Common myeloid progenitor, CD34-positive (primary cell): ENCODE measurements around the gene CCNL2.

Experiments used
- CTCF ChIA-PET: fragments of 350-600 bp; sonication (Branson Sonifier 250); formaldehyde crosslinking; loops from one replicate; lab custom pipeline; 2021; ENCODE audit warnings: antibody characterized with exemption; lab: Charles Lee
- POLR2A ChIA-PET: fragments of 350-600 bp; sonication (Branson Sonifier 250); formaldehyde crosslinking; loops from one replicate; lab custom pipeline; 2021; ENCODE audit warnings: antibody characterized with exemption; lab: Charles Lee
- DNase-seq, 3 donors: peaks; one replicate each; pipeline versions ENCODE4 v3.0.0 to v3.0.0-alpha.2; 2013
- H3K27ac ChIP-seq, 2 experiments: 1 replicate in 1 of 2; 2 replicates in 1 of 2; pipeline ENCODE4 v1.7.0; 2013; ENCODE audit warnings: inconsistent platforms in 2 of 2, low read length in 2 of 2, mild to moderate bottlenecking in 2 of 2, low read depth in 1 of 2, moderate library complexity in 1 of 2; ENCODE audit not compliant: severe bottlenecking in 2 of 2, insufficient read depth in 1 of 2, poor library complexity in 1 of 2
- H3K27me3 ChIP-seq, 5 experiments: replicated peaks in 2 of 5; 1 replicate in 3 of 5; 2 replicates in 2 of 5; pipeline versions ENCODE4 v1.6.1 to v1.7.0; 2013; ENCODE audit warnings: low read length in 4 of 5, mild to moderate bottlenecking in 2 of 5, moderate library complexity in 2 of 5, inconsistent platforms in 1 of 5; ENCODE audit not compliant: insufficient read depth in 5 of 5, control insufficient read depth in 4 of 5
- H3K36me3 ChIP-seq, 4 experiments: 1 replicate in 2 of 4; 2 replicates in 2 of 4; pipeline versions ENCODE4 v1.6.1 to v1.7.0; 2013; ENCODE audit warnings: low read length in 3 of 4, control low read depth in 1 of 4, mild to moderate bottlenecking in 1 of 4; ENCODE audit not compliant: control insufficient read depth in 4 of 4, insufficient read depth in 4 of 4
- H3K4me1 ChIP-seq, 4 experiments: 1 replicate in 3 of 4; 2 replicates in 1 of 4; pipeline versions ENCODE4 v1.6.1 to v1.7.1; 2013; ENCODE audit warnings: low read length in 3 of 4, mild to moderate bottlenecking in 3 of 4, control low read depth in 1 of 4, inconsistent platforms in 1 of 4, moderate library complexity in 1 of 4; ENCODE audit not compliant: control insufficient read depth in 4 of 4, insufficient read depth in 4 of 4; ENCODE audit errors: control extremely low read depth in 1 of 4
- H3K4me3 ChIP-seq, 7 experiments: 1 replicate in 4 of 7; 2 replicates in 3 of 7; pipeline versions ENCODE4 v1.5.1 to v1.7.0; 2013; ENCODE audit warnings: mild to moderate bottlenecking in 7 of 7, low read length in 6 of 7, moderate library complexity in 6 of 7, inconsistent platforms in 2 of 7, low read depth in 2 of 7, control low read depth in 1 of 7; ENCODE audit not compliant: insufficient read depth in 4 of 7, control insufficient read depth in 1 of 7; ENCODE audit errors: extremely low read depth in 1 of 7
- H3K9me3 ChIP-seq, 5 experiments: 1 replicate in 4 of 5; 2 replicates in 1 of 5; pipeline versions ENCODE4 v1.6.1 to v1.7.1; 2013; ENCODE audit warnings: low read length in 4 of 5, mild to moderate bottlenecking in 2 of 5, inconsistent platforms in 1 of 5, low read depth in 1 of 5, moderate library complexity in 1 of 5; ENCODE audit not compliant: control insufficient read depth in 4 of 5, insufficient read depth in 2 of 5; ENCODE audit errors: control extremely low read depth in 1 of 5
- WGBS: methylation state at CpG from one replicate; pipeline ENCODE4 v1.1.5; 2013; ENCODE audit not compliant: insufficient coverage; 5-methylcytosine and 5-hydroxymethylcytosine counted together

Gene CCNL2

DNA sequence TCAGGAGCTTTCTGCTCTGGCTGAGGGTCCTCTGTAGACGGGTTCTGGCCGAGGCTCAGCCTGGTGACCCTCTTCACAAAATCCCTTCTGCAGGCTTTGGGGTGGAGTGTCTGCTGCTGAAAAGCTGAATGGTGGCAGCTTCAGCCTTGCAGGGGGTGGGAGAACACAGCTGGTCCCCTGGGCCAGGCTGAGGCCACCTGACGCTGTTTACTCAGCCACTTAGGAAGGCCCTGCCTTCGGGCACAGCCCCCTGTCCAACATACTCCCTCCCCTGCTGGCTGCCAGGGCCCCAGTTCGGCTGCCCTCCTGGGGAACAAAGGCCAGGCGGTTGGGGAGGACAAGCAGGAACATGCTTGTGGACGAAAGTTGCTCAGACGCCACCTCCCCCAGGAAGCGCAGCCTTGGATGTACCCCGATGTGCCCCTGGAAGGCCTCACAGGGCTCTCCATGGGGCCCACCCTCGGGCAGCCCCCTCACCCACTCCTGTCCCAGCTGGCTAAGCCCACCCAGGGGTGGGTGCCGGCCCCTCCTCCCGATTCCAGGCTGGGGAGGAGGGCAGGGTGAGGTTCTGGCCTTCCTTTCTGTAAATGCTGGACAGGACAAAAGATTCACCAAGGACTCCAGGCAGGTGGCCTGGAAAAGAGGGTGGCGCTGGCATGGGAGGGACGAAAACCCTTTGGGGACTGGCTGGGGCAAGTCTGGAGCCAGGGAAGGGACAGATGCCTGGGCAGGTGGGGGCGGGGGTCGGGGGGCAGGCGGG lies 22.2 kb upstream of the CCNL2 start, which contains the start of gene ANKRD65:
TSS of gene ANKRD65 (minus strand) at position 130 of the 760 bp plus-strand sequence. CDS start 271 bp downstream, outside the sequence.
- Histone ChIP-seq H3K27ac (no peak within 1 kb of the TSS), H3K27me3 (peaks cover 0 to 17% (median 0%) of the 10 kb centered on the region in 5 experiments), H3K4me1 (peaks cover 0 to 18% (median 10%) of the 10 kb centered on the region in 4 experiments), H3K4me3 (peak within 1 kb of the TSS in 2 of 7 experiments; percentile 32 to 64), H3K36me3 (no peaks in the 10 kb centered on the region), H3K9me3 (no peaks in the 10 kb centered on the region)
- POLR2A ChIA-PET = interaction anchor here (1.7 kb wide), 1 partner anchor 14 kb away, joined by 4 read pairs; the partner anchor contains the start of gene MRPL20
- DNase-seq = no peak
- WGBS = 93% methylated on average over 12 of the region's 18 CpGs
- CTCF ChIA-PET = interaction anchor here (0.6 to 2.2 kb wide), 3 partner anchors 9 to 152 kb away, joined by 3 to 9 read pairs (median 3); no protein-coding TSS in a partner anchor

- peak overlapping the region in 1 of 7 experiments; percentile 10 for H3K4me3 ChIP-seq
- WGBS = 90% methylated on average over 8 of the region's 12 CpGs
- no peaks in the 10 kb centered on the region for H3K36me3 ChIP-seq
- POLR2A ChIA-PET = interaction anchor here (1.7 kb wide), 1 partner anchor 13 kb away, joined by 4 read pairs; the partner anchor contains the start of gene MRPL20
- no peaks in the 10 kb centered on the region for H3K9me3 ChIP-seq
- H3K27ac ChIP-seq = no peak overlapping the region
- CTCF ChIA-PET = interaction anchor here (0.6 to 2.2 kb wide), 6 partner anchors 9 to 153 kb away, joined by 3 to 9 read pairs (median 3); no protein-coding TSS in a partner anchor
- DNase-seq = no peak
- peaks cover 0 to 17% (median 0%) of the 10 kb centered on the region in 5 experiments for H3K27me3 ChIP-seq
- peaks cover 0 to 12% (median 5%) of the 10 kb centered on the region in 4 experiments for H3K4me1 ChIP-seq
These were observed 21.6 kb upstream of the CCNL2 start for GRCh38 chr1:1420654-1421141.

DNA sequence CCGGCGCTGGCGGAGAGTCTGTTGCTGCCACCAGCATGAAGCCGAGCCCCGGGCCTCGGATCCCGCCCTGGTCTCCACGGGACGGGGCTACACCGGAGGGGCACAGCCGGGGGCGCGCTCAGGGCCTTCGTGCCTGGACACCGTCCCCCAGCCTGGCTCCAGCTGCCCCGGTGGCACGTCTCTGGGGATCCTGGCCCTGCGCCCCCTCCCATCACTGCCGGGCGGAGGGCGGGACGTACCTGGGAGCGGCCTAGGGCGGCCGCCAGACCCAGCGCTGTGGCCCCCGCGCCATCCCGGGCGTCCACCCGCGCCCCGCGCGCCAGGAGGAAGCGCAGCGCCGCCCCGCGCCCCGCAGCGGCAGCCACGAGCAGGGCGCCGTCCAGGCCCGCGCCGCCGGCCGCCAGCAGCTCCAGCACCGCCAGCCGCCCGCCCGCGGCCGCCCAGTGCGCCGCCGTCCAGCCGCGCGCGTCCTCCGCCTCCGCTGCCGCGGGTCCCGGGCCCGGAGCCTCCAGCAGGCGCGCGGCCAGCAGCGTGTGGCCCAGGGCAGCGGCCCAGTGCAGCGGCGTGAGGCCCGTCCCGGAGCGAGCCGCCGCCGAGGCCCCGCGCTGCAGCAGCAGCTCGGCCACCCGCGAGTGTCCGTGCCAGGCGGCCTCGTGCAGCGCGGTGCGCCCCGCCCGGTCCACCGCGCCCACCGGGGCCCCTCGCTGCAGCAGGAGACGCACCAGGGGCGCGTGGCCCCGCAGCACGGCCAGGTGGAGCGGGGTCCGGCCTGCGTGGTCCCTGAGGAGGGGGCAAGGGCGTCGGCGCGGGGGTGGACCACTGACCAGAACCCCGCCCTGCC lies 20.9 kb upstream of the CCNL2 start:
- peaks cover 0 to 12% (median 5%) of the 10 kb centered on the region in 4 experiments for H3K4me1 ChIP-seq
- H3K9me3 ChIP-seq = no peaks in the 10 kb centered on the region
- H3K36me3 ChIP-seq = no peaks in the 10 kb centered on the region
- peak in 1 of 3 donors; percentile 48 for DNase-seq
- CTCF ChIA-PET = interaction anchor here (1.0 to 2.2 kb wide), 5 partner anchors 10 to 49 kb away, joined by 3 to 9 read pairs (median 3); no protein-coding TSS in a partner anchor
- H3K4me3 ChIP-seq = peak overlapping the region in 3 of 7 experiments; percentile 32 to 64 (median 59)
- peaks cover 0 to 17% (median 0%) of the 10 kb centered on the region in 5 experiments for H3K27me3 ChIP-seq
- POLR2A ChIA-PET = interaction anchor here (1.7 kb wide), 1 partner anchor 13 kb away, joined by 4 read pairs; the partner anchor contains the start of gene MRPL20
- WGBS = 7% methylated on average over 94 of the region's 112 CpGs
- no peak overlapping the region for H3K27ac ChIP-seq

DNA sequence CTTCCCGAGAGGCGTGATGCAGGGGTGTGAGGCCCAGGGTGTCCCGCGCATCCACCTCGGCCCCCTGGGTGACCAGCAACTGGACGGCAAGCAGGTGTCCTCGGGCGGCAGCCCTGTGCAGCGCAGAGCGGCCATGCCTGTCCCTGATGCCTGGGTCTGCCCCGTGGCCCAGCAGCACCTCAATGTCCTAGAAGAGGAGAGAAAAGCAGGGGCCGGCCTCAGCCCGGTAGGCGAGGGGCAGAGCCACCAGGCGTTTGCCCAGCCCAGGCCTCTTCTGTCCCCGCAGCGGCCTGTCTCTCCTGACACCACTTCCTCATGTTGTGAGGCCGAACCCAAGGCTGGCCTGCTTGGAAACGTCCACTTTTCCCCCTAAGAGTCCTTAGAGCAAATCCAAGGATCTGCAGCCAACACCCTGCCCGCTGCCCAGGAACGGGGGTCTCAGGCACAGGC lies 20.3 kb upstream of the CCNL2 start:
- WGBS = 91% methylated on average over 15 of the region's 21 CpGs
- ChIA-PET POLR2A (no interaction called here), CTCF (interaction anchor here (1.2 to 2.2 kb wide), 4 partner anchors 11 to 22 kb away, joined by 3 to 9 read pairs (median 6); partner anchors contain the start of gene MRPL20)
- Histone ChIP-seq H3K36me3 (no peaks in the 10 kb centered on the region), H3K9me3 (no peaks in the 10 kb centered on the region), H3K4me3 (peak overlapping the region in 1 of 7 experiments; percentile 64), H3K27me3 (peaks cover 0 to 17% (median 0%) of the 10 kb centered on the region in 5 experiments), H3K4me1 (peaks cover 0 to 12% (median 5%) of the 10 kb centered on the region in 4 experiments), H3K27ac (no peak overlapping the region)
- no peak for DNase-seq

GRCh38 chr1:1418464-1419362 lies 19.6 kb upstream of the CCNL2 start:
- ChIA-PET POLR2A (no interaction called here), CTCF (interaction anchor here (1.6 kb wide), 1 partner anchor 11 kb away, joined by 5 read pairs; the partner anchor contains the start of gene MRPL20)
- WGBS = 98% methylated on average over 22 of the region's 26 CpGs
- H3K9me3 ChIP-seq = no peaks in the 10 kb centered on the region
- H3K4me1 ChIP-seq = peaks cover 0 to 12% (median 5%) of the 10 kb centered on the region in 4 experiments
- no peak overlapping the region for H3K27ac ChIP-seq
- H3K36me3 ChIP-seq = no peaks in the 10 kb centered on the region
- peaks cover 0 to 17% (median 0%) of the 10 kb centered on the region in 5 experiments for H3K27me3 ChIP-seq
- no peak overlapping the region for H3K4me3 ChIP-seq
- no peak for DNase-seq
